ENCODE data around the gene HPN.

GRCh38 chr19:35013041-35013819, 28.3 kb upstream of the HPN start:
- TF ChIP-seq FOXA1 (IDR thresholded peaks at IDR 0.05) (no peak), TARDBP (IDR thresholded peaks at IDR 0.05) (no peak), BHLHE40 (IDR thresholded peaks at IDR 0.05; ENCODE audit: borderline replicate concordance) (no peak)

Data from HEK293T (cell line).